Ectodermal cell (in vitro differentiated cells): ENCODE results near the gene AGBL1.

Source experiments
- H3K27ac ChIP-seq: 2 replicates; pipeline ENCODE4 v1.7.0; 2013; ENCODE audit warnings: mild to moderate bottlenecking, low read depth, low read length; ENCODE audit not compliant: insufficient read depth, poor library complexity, severe bottlenecking
- H3K27me3 ChIP-seq: 2 replicates; pipeline ENCODE4 v1.7.0; 2013; ENCODE audit warnings: mild to moderate bottlenecking, low read length; ENCODE audit not compliant: insufficient read depth, control insufficient read depth, poor library complexity, severe bottlenecking
- H3K36me3 ChIP-seq: one replicate; pipeline ENCODE4 v1.7.0; 2013; ENCODE audit warnings: low read length; ENCODE audit not compliant: control insufficient read depth, insufficient read depth
- H3K4me1 ChIP-seq: one replicate; pipeline ENCODE4 v1.7.0; 2013; ENCODE audit warnings: low read length; ENCODE audit not compliant: control insufficient read depth, insufficient read depth
- H3K4me3 ChIP-seq: 2 replicates; pipeline ENCODE4 v1.7.0; 2013; ENCODE audit warnings: low read depth, low read length, control low read depth; ENCODE audit not compliant: insufficient read depth
- H3K9me3 ChIP-seq: 2 replicates; pipeline ENCODE4 v1.7.0; 2013; ENCODE audit warnings: mild to moderate bottlenecking, low read length, moderate library complexity; ENCODE audit not compliant: control insufficient read depth
- WGBS, 2 experiments: methylation state at CpG; one replicate each; pipeline ENCODE4 v1.1.7; 2013; ENCODE audit warnings: missing lambda C conversion rate in 2 of 2; 5-methylcytosine and 5-hydroxymethylcytosine counted together

Gene AGBL1

GRCh38 chr15:86915811-86916331, 836.2 kb downstream of the AGBL1 start:
- Histone ChIP-seq H3K27ac (no peak overlapping the region), H3K27me3 (no peaks in the 10 kb centered on the region), H3K36me3 (no peaks in the 10 kb centered on the region), H3K4me3 (no peak overlapping the region), H3K4me1 (peaks cover 15% of the 10 kb centered on the region), H3K9me3 (no peaks in the 10 kb centered on the region)
- WGBS, 2 experiments: 48 to 49% methylated on average over 12 of the region's 12 CpGs

DNA sequence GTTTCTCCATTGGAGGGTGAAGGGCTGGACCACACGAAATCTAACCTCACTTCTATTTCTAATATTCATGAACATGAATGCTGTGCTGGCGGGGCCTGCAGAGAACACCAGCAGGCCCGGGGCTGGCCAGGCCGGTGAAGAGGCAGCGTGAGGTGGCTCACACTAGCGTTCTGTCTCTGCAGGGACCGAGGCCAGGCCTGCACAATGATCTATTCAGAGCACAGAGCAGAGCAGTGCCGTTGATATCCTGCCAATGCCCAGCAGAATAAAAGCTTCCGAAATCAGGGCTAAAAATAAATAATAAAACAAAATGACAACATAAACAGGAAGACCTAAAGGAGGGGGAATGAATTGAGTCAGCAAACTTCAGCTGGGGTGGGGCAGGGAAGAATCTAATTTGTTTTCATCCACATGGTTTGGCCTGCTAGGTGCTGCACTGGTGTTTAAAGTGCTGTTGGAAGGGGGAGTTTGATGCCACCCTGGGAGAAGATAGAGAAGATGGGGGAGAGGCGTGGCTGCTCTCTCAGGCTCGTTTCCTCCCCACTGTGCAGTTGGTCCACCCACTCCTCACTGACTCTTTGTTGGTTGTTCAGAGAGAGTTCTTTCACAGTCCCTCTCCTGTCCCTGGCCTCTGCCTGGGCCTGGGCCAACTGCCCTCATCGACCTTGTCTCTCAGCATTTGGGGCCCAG, 837.1 kb downstream of the AGBL1 start:
- WGBS, 2 experiments: 66 to 68% methylated on average over 12 of the region's 12 CpGs
- Histone ChIP-seq H3K4me3 (no peak overlapping the region), H3K36me3 (no peaks in the 10 kb centered on the region), H3K4me1 (peaks cover 15% of the 10 kb centered on the region), H3K27ac (no peak overlapping the region), H3K9me3 (no peaks in the 10 kb centered on the region), H3K27me3 (no peaks in the 10 kb centered on the region)

- Histone ChIP-seq H3K36me3 (no peaks in the 10 kb centered on the region), H3K27me3 (no peaks in the 10 kb centered on the region), H3K4me3 (no peak overlapping the region), H3K9me3 (no peaks in the 10 kb centered on the region), H3K27ac (no peak overlapping the region), H3K4me1 (peaks cover 15% of the 10 kb centered on the region)
- WGBS, 2 experiments: 91 to 97% methylated on average over 5 of the region's 5 CpGs
Measured at GRCh38 chr15:86917361-86917671, 837.6 kb downstream of the AGBL1 start.

DNA sequence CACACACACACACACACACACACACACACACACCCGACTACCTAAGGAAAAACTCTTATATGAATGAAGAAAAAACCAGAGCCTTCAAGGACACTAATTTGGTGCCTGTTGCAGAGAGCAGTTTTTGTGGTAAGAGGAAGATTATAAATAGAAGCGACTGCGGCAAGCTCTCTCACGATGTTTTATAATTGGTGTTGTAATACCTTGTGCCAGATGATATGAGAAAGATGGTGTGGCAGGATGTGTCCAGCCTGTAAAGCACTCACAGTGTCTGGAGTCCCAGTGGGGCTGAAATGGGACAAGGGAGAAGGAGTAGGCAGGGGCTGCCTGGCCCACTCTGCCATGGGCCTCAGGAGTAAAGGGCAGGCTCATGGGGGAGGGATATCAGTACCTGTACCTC, 839.9 kb downstream of the AGBL1 start:
- Histone ChIP-seq H3K36me3 (no peaks in the 10 kb centered on the region), H3K4me1 (peaks cover 15% of the 10 kb centered on the region), H3K27me3 (no peaks in the 10 kb centered on the region), H3K4me3 (no peak overlapping the region), H3K9me3 (no peaks in the 10 kb centered on the region), H3K27ac (no peak overlapping the region)
- WGBS, 2 experiments: 97 to 99% methylated on average over 3 of the region's 4 CpGs

GRCh38 chr15:86929461-86929860, 849.8 kb downstream of the AGBL1 start:
- Histone ChIP-seq H3K4me1 (no peaks in the 10 kb centered on the region), H3K27ac (no peak overlapping the region), H3K36me3 (no peaks in the 10 kb centered on the region), H3K27me3 (no peaks in the 10 kb centered on the region), H3K9me3 (no peaks in the 10 kb centered on the region), H3K4me3 (no peak overlapping the region)
- 92 to 94% methylated on average over 2 of the region's 2 CpGs for WGBS, 2 experiments

DNA sequence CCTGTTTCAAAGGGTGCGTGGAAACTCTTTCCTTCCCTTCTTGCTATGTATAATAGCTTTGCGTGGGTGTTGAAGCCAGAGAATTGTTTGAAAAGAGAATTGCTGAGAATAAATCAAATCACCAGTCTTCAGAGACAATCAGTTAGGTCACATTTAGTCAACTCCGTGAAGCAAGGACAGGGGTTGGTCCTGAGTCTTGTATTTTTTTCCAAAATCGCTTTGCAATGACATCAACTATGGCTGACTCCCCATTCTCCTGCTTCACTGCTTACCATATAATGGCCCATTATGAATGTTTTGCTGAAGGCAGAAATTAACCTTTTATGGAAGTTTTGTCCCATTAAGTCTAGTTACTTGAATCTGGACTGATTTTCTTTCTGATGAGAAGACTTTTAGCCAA, 852.8 kb downstream of the AGBL1 start:
- Histone ChIP-seq H3K4me1 (no peaks in the 10 kb centered on the region), H3K4me3 (no peak overlapping the region), H3K9me3 (no peaks in the 10 kb centered on the region), H3K27me3 (no peaks in the 10 kb centered on the region), H3K36me3 (no peaks in the 10 kb centered on the region), H3K27ac (no peak overlapping the region)
- 96 to 99% methylated on average over 3 to 4 of the region's 4 CpGs for WGBS, 2 experiments

DNA sequence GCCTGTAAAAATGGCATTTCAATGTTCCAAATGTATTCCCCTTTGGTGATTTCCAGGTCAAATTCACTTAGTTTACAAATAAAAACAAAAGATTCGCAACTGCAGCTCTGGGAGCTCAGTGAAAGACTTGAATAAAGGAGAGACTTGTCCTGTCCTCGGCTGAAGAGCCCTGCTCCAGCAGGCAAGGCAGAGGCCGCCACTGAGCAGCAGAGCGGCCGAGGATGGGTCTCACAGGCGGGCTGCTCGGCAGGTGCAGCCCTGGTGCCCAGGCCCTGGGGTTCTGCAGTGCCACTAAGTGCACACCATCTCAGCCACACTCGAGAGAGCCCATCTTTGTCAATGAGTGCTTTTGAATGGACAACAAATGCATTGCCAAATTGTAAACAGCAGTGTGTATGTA, 856.2 kb downstream of the AGBL1 start:
- Histone ChIP-seq H3K36me3 (no peaks in the 10 kb centered on the region), H3K4me1 (no peaks in the 10 kb centered on the region), H3K9me3 (no peaks in the 10 kb centered on the region), H3K4me3 (no peak overlapping the region), H3K27ac (no peak overlapping the region), H3K27me3 (no peaks in the 10 kb centered on the region)
- 78 to 79% methylated on average over 8 of the region's 8 CpGs for WGBS, 2 experiments

DNA sequence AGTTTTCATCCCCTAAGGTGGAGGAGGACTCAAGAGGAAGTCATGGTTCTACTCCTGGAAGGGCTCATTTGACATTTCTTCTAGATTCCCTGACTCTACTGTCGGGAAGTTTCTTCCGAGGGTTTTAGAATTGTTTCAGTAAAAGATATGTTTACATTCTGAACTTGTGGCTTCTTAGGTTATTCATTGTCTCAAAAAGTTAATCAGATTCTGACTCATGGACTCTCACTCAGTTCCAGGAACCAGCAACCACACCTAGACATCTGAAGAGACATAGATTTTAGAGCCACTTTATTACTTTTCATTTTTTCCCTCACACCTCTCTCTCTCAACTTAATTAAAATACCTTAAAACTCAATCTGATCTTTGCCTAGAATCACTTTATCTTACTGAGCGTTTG, 862.6 kb downstream of the AGBL1 start:
- Histone ChIP-seq H3K4me1 (no peaks in the 10 kb centered on the region), H3K4me3 (no peak overlapping the region), H3K27ac (no peak overlapping the region), H3K27me3 (no peaks in the 10 kb centered on the region), H3K36me3 (no peaks in the 10 kb centered on the region), H3K9me3 (no peaks in the 10 kb centered on the region)
- 82 to 97% methylated on average over 3 of the region's 3 CpGs for WGBS, 2 experiments

- WGBS, 2 experiments: 90 to 92% methylated on average over 3 to 4 of the region's 4 CpGs
- H3K27me3 ChIP-seq: no peaks in the 10 kb centered on the region
- H3K4me3 ChIP-seq: no peak overlapping the region
- H3K36me3 ChIP-seq: no peaks in the 10 kb centered on the region
- H3K27ac ChIP-seq: no peak overlapping the region
- no peaks in the 10 kb centered on the region for H3K9me3 ChIP-seq
- no peaks in the 10 kb centered on the region for H3K4me1 ChIP-seq
Measured at GRCh38 chr15:86948719-86949118, 869.0 kb downstream of the AGBL1 start.

- H3K27me3 ChIP-seq: no peaks in the 10 kb centered on the region
- H3K27ac ChIP-seq: no peak overlapping the region
- H3K4me3 ChIP-seq: no peak overlapping the region
Measured at GRCh38 chr15:86959254-86959653, 879.6 kb downstream of the AGBL1 start.

GRCh38 chr15:86961669-86962068, 882.0 kb downstream of the AGBL1 start:
- Histone ChIP-seq H3K4me1 (no peaks in the 10 kb centered on the region), H3K27ac (no peak overlapping the region), H3K4me3 (no peak overlapping the region), H3K27me3 (no peaks in the 10 kb centered on the region), H3K36me3 (no peaks in the 10 kb centered on the region), H3K9me3 (no peaks in the 10 kb centered on the region)
- 96% methylated on average over 1 of the region's 3 CpGs for WGBS, 2 experiments

More at GRCh38 chr15:86959254-86959653, 879.6 kb downstream of the AGBL1 start:
- no peaks in the 10 kb centered on the region for H3K36me3 ChIP-seq
- no peaks in the 10 kb centered on the region for H3K4me1 ChIP-seq
- no peaks in the 10 kb centered on the region for H3K9me3 ChIP-seq
